Measurements from ENCODE around the gene RRAGD. TPM values are rescaled to one million over a fixed set of nuclear protein-coding genes. Genes with fewer than 3 reads are reported as not detected.

RRAGD gene
- total RNA-seq, 2 donors from 2014 or later = 19.4 to 22.7 TPM

- no peaks in the 10 kb centered on the region for H3K27me3 ChIP-seq (replicated peaks; ENCODE audit: insufficient read depth)
- H3K4me1 ChIP-seq (replicated peaks) = peaks cover 3% of the 10 kb centered on the region
- no peaks in the 10 kb centered on the region for H3K36me3 ChIP-seq
- no peak for DNase-seq (ENCODE audit: low spot score)
- no peaks in the 10 kb centered on the region for H3K9me3 ChIP-seq
- WGBS = 91% methylated on average over 7 of the region's 7 CpGs
- no peak overlapping the region for H3K27ac ChIP-seq
- intact Hi-C loops (cut with DNase I) = loop anchor here (5.0 kb wide), 1 partner anchor 53 kb away; no protein-coding TSS in a partner anchor
- no peak for TF ChIP-seq POLR2A (IDR thresholded peaks at IDR 0.05)
- TF ChIP-seq POLR2AphosphoS5 (IDR thresholded peaks at IDR 0.05) = no peak
- TF ChIP-seq, protein P1, sequence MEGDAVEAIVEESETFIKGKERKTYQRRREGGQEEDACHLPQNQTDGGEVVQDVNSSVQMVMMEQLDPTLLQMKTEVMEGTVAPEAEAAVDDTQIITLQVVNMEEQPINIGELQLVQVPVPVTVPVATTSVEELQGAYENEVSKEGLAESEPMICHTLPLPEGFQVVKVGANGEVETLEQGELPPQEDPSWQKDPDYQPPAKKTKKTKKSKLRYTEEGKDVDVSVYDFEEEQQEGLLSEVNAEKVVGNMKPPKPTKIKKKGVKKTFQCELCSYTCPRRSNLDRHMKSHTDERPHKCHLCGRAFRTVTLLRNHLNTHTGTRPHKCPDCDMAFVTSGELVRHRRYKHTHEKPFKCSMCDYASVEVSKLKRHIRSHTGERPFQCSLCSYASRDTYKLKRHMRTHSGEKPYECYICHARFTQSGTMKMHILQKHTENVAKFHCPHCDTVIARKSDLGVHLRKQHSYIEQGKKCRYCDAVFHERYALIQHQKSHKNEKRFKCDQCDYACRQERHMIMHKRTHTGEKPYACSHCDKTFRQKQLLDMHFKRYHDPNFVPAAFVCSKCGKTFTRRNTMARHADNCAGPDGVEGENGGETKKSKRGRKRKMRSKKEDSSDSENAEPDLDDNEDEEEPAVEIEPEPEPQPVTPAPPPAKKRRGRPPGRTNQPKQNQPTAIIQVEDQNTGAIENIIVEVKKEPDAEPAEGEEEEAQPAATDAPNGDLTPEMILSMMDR (IDR thresholded peaks at IDR 0.05) = no peak
- H3K4me3 ChIP-seq = no peak overlapping the region
These were observed 97.4 kb downstream of the RRAGD start for GRCh38 chr6:89314692-89315091.

Other genes starting within 250 kb of the RRAGD start
- under 1 TPM in 1 of 2 donors, not detected in 1; 0.97 TPM for gene GABRR1, start 194.9 kb downstream of the RRAGD start, total RNA-seq
- gene GABRR2, start 97.0 kb downstream of the RRAGD start, total RNA-seq = under 1 TPM; 0.14 to 0.40 TPM
- 10 to 100 TPM; 31.7 to 98.4 TPM for gene UBE2J1, start 59.6 kb downstream of the RRAGD start, total RNA-seq
- 10 to 100 TPM; 11.9 to 30.9 TPM for gene ANKRD6, start 20.9 kb upstream of the RRAGD start, total RNA-seq
- 10 to 100 TPM; 21.3 to 25.7 TPM for gene LYRM2, start 226.5 kb upstream of the RRAGD start, total RNA-seq

Measured in prostate gland (tissue), 2 donors.